Endothelial cell (in vitro differentiated cells): ENCODE data around the gene SLC25A1. TPM values are rescaled to one million over a fixed set of nuclear protein-coding genes. Genes with fewer than 3 reads are reported as not detected.
A peak's percentile ranks its signal among the peaks of the same experiment; 100 is the strongest.

Experiments used
- DNase-seq: peaks from one replicate; pipeline ENCODE4 v3.0.0; 2021; ENCODE audit warnings: low spot score
- H3K27ac Mint-ChIP-seq: one replicate; pipeline ENCODE4 v1.8.0; 2021; ENCODE audit warnings: mixed read lengths, inconsistent platforms; ENCODE audit not compliant: unreplicated experiment
- H3K27me3 Mint-ChIP-seq: one replicate; pipeline ENCODE4 v1.8.0; 2021; ENCODE audit warnings: mild to moderate bottlenecking, moderate library complexity, mixed read lengths, inconsistent platforms; ENCODE audit not compliant: unreplicated experiment
- H3K36me3 Mint-ChIP-seq: one replicate; pipeline ENCODE4 v1.8.0; 2021; ENCODE audit warnings: mild to moderate bottlenecking, low read depth, mixed read lengths, inconsistent platforms; ENCODE audit not compliant: unreplicated experiment
- H3K4me1 Mint-ChIP-seq: one replicate; pipeline ENCODE4 v1.8.0; 2021; ENCODE audit warnings: mild to moderate bottlenecking, mixed read lengths, inconsistent platforms; ENCODE audit not compliant: unreplicated experiment
- H3K4me3 Mint-ChIP-seq: one replicate; pipeline ENCODE4 v1.8.0; 2021; ENCODE audit warnings: mild to moderate bottlenecking, mixed read lengths, inconsistent platforms; ENCODE audit not compliant: unreplicated experiment
- H3K9me3 Mint-ChIP-seq: one replicate; pipeline ENCODE4 v1.8.0; 2021; ENCODE audit warnings: mixed read lengths, inconsistent platforms; ENCODE audit not compliant: unreplicated experiment
- total RNA-seq: library from RNA; stranded (reverse); fragmentation: NEBNext Ultra II Directional; extraction: Animal tissue kit (Norgen Biotek cat#: 25700); gene quantifications from one replicate; pipeline ENCODE4 v1.2.1, GENCODE V29; 2021; ENCODE audit not compliant: unreplicated experiment
- TF ChIP-seq, protein P1 (sequence below): fragments of 200-600 bp; sonication (generic); IDR thresholded peaks from one replicate; pipeline ENCODE4 v1.5.0; 2021; ENCODE audit warnings: antibody characterized with exemption; ENCODE audit not compliant: unreplicated experiment

SLC25A1 gene
- total RNA-seq, 1 donor from 2014 or later = 79.2 TPM

DNA sequence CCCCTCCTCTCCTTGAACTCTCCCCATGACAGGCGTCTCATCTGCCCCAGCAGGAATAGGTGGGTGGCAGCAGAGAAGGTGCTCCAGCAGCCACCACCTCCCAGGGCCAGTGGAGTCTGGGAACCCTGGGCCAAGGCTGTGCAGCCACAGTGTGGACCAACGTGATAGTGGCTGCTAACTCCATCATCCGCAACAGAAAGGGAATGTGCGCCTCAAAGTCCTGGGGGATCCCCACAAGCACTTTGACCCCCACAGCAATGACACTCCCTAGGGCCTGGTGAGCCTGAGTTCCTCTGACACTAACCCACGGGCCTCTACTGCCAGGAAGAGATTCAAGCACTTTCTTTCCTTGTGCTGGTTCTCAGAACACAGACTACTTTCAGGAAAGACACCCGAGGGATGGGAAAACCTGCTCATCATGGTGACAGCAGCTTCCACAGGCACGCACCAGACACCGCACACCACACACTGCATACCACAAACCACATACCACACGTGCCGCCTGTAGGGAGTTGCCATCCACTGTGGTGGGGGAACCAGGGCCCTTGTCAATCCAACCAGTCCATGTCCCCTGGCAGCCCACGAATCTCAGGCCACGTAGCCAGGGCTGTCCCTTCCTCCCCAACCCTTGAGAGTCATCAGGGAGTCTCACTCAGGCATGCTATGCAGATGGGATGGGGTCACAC lies 3.4 kb upstream of the SLC25A1 start:
- TF ChIP-seq, protein P1, sequence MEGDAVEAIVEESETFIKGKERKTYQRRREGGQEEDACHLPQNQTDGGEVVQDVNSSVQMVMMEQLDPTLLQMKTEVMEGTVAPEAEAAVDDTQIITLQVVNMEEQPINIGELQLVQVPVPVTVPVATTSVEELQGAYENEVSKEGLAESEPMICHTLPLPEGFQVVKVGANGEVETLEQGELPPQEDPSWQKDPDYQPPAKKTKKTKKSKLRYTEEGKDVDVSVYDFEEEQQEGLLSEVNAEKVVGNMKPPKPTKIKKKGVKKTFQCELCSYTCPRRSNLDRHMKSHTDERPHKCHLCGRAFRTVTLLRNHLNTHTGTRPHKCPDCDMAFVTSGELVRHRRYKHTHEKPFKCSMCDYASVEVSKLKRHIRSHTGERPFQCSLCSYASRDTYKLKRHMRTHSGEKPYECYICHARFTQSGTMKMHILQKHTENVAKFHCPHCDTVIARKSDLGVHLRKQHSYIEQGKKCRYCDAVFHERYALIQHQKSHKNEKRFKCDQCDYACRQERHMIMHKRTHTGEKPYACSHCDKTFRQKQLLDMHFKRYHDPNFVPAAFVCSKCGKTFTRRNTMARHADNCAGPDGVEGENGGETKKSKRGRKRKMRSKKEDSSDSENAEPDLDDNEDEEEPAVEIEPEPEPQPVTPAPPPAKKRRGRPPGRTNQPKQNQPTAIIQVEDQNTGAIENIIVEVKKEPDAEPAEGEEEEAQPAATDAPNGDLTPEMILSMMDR = no peak
- no peak overlapping the region for H3K4me3 Mint-ChIP-seq
- peaks cover 7% of the 10 kb centered on the region for H3K4me1 Mint-ChIP-seq
- H3K36me3 Mint-ChIP-seq = peaks cover 3% of the 10 kb centered on the region
- DNase-seq = no peak
- no peaks in the 10 kb centered on the region for H3K9me3 Mint-ChIP-seq
- no peak overlapping the region for H3K27ac Mint-ChIP-seq
- peaks cover 10% of the 10 kb centered on the region for H3K27me3 Mint-ChIP-seq

DNA sequence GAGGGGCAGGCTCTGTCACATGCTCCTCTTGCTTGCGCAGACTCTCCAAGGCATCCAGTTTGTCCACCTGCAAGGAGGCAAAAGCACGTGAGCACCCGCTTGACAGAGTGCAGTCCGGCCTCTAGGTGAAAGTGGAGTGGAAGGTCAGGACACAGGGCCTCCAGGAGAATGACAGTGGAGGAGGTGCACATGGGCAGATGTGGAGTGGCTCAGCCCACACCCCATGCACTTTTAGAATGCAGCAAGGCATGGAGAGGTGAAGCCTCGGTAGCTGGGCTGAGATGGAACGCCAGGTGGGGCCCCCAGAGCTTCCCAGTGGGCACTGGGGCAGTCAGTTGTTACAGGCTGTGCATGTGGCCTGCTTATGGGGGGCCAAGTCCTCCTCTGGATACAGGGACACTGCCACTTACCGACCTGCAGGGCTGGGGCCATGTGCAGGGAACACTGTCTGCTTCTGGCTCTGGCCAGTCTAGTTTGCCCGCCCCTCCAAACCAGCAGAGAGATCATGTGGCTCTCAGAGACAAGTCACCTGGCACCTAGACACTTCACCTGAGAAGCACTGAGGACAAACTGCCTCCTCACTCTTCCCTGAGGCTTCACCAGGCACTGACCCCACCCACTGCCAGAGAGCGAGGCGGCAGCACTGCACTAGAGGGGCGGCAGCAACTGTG lies 2.3 kb upstream of the SLC25A1 start:
- Mint-ChIP-seq H3K27me3 (peaks cover 10% of the 10 kb centered on the region), H3K4me1 (peaks cover 5% of the 10 kb centered on the region), H3K27ac (no peak overlapping the region), H3K9me3 (no peaks in the 10 kb centered on the region), H3K4me3 (no peak overlapping the region), H3K36me3 (peaks cover 3% of the 10 kb centered on the region)
- no peak for DNase-seq
- TF ChIP-seq, protein P1 = no peak

DNA sequence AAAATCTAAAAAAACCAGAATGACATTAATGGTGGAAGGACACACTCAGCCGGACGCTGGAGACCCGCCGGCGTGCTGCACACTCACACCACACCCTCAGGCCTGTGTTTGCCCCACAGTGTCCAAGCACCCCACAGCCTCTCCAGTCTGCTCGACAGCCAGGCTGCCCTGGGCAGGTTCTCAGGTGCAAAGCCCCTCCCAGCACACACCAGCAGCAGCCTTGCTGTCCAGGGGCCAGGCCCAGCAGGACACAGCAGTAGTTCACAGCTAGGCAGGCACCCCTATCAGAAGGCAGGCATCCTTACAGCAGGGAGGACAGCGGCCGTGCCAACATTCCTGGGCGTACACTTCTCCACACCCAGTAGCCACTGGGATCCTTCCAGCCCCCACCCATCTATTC lies 1.7 kb upstream of the SLC25A1 start:
- Mint-ChIP-seq H3K4me1 (peaks cover 5% of the 10 kb centered on the region), H3K4me3 (no peak overlapping the region), H3K27me3 (peaks cover 7% of the 10 kb centered on the region), H3K27ac (no peak overlapping the region), H3K36me3 (peaks cover 3% of the 10 kb centered on the region), H3K9me3 (no peaks in the 10 kb centered on the region)
- DNase-seq = no peak
- TF ChIP-seq, protein P1 = no peak

DNA sequence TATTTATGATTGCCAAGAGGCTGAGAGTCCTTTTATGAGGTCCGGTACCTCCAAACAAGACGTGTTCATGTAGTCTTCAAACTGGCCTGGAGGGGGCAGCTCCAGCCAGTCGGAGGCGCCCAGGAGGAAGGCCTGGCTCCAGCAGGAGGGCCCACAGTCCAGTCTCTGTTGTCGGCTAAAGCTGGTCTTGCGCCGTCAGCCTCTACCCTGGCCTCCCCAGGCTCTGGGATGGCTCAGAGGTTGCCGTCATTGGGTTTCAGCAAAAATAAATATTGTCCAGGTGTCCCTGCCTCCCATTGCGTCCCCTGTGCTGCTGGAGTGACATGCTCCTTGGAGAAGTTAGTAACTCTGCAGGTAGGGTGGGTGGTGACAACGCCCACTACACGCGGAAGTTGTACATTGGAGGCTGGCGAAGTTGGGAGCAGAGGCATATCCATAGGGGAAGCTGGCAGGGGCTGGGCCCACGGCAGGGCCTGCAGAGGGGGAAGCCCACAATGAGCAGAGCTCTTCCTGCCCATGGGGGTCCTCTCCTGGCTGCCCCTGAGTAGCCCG lies 1.0 kb upstream of the SLC25A1 start:
- Mint-ChIP-seq H3K4me1 (peaks cover 5% of the 10 kb centered on the region), H3K27me3 (peaks cover 5% of the 10 kb centered on the region), H3K36me3 (peaks cover 3% of the 10 kb centered on the region), H3K27ac (no peak overlapping the region), H3K9me3 (no peaks in the 10 kb centered on the region), H3K4me3 (peak overlapping the region; percentile 87)
- TF ChIP-seq, protein P1 = peak; percentile 56
- peak; percentile 71 for DNase-seq

DNA sequence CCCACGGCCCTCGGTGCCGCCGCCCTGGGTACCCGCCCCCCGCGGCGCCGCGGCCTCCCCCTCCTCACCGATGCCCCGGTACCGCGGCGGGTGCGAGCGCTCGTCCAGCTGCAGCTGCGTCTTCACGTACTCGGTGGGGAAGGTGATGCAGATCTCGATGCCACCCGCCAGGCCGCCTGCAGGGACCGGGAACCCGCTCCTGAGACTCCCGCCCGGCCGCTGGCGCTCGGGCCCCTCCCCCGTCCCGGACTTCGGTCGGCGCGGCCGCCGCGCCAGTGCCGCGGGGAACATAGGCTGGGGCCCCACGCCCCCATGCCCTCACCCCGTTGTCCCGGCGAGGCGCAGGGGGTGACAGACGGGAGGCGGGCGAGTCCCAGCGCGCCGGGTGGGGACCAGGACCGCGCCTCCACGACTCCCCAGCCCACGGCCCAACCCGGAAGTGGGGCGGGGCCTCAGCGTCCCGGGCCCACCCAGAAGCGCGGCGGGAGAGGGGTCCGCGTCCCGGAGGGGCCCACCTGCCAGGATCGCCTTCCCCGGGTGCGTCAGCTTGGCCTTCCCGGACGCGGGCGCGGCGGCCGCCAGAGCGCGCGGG lies 375 bp downstream of the SLC25A1 start:
- Mint-ChIP-seq H3K9me3 (no peaks in the 10 kb centered on the region), H3K4me3 (no peak overlapping the region), H3K36me3 (peaks cover 3% of the 10 kb centered on the region), H3K27ac (no peak overlapping the region), H3K4me1 (peaks cover 5% of the 10 kb centered on the region), H3K27me3 (peaks cover 3% of the 10 kb centered on the region)
- TF ChIP-seq, protein P1 = no peak
- DNase-seq = peak; percentile 48
